ENCODE data around the gene MSI1. TPM values are rescaled to one million over a fixed set of nuclear protein-coding genes. Genes with fewer than 3 reads are reported as not detected.

The MSI1 gene
- total and polyA plus RNA-seq, 2 experiments from 2014 or later = 12.8 to 16.9 TPM

DNA sequence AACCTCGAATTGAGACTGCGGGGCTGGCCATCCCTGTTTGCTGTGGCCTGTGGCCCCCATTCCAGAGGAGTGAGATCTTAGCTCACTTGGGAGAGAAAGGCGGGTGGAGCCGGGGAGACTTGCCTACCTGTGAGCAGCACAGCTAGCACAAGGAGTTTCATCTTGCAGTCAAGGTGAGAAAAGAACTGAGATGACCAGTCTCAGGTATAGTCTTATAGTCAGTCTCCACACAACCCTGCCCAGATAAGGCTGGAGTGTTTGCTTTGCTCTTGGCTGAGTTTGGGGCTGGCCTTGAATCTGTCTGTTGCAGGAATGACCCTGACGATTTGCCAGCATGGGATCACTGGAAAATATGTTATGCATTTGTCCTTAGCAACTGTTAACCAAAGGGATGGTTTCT is 41.4 kb downstream of the MSI1 start, which contains the start of gene PLA2G1B (continued):
- TF ChIP-seq, protein P1, sequence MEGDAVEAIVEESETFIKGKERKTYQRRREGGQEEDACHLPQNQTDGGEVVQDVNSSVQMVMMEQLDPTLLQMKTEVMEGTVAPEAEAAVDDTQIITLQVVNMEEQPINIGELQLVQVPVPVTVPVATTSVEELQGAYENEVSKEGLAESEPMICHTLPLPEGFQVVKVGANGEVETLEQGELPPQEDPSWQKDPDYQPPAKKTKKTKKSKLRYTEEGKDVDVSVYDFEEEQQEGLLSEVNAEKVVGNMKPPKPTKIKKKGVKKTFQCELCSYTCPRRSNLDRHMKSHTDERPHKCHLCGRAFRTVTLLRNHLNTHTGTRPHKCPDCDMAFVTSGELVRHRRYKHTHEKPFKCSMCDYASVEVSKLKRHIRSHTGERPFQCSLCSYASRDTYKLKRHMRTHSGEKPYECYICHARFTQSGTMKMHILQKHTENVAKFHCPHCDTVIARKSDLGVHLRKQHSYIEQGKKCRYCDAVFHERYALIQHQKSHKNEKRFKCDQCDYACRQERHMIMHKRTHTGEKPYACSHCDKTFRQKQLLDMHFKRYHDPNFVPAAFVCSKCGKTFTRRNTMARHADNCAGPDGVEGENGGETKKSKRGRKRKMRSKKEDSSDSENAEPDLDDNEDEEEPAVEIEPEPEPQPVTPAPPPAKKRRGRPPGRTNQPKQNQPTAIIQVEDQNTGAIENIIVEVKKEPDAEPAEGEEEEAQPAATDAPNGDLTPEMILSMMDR (conservative IDR thresholded peaks at IDR 0.05; ENCODE audit: low read depth in 2 of 2) = no peak

DNA sequence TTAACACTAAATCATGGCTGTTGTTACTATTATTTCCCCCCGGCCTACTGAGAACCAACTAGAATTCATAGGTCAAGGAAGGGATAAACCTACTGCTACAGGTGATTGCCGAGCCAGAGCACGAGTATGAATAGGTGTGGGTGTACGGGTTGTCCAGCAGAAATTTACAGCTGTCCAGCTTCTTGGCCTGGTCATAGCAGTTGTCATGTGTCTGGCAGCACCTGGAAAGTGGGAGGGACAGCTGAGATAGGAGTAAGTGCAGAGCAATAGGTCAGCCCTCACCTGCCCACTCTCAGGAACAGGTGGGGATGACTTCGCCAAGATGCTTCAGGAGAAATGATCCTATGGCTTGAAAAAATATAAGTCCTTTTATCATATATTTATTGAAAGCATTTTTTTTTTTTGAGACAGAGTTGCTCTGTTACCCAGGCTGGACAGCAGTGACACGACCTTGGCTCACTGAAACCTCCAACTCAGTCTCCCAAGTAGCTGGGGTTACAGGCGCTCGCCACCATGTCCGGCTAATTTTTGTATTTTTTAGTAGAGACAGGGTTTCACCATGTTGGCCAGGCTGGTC is 44.0 kb downstream of the MSI1 start:
- no peak overlapping the region for H3K4me3 Mint-ChIP-seq
- ATAC-seq (no peak), DNase-seq (ENCODE audit: low spot score) (no peak)
- no peaks in the 10 kb centered on the region for H3K9me3 Mint-ChIP-seq
- H3K36me3 ChIP-seq (ENCODE audit: insufficient read depth) = no peaks in the 10 kb centered on the region
- no peaks in the 10 kb centered on the region for H3K36me3 Mint-ChIP-seq (ENCODE audit: low read depth)
- H3K79me2 ChIP-seq (replicated peaks; ENCODE audit: insufficient read depth) = no peaks in the 10 kb centered on the region
- no peak overlapping the region for H3K4me3 ChIP-seq
- no peaks in the 10 kb centered on the region for H3K9me2 ChIP-seq (ENCODE audit: insufficient read depth)
- H3K27ac ChIP-seq (ENCODE audit: low read depth) = no peak overlapping the region
- no peaks in the 10 kb centered on the region for H4K20me1 ChIP-seq (replicated peaks; ENCODE audit: insufficient read depth)
- H3K4me2 ChIP-seq = no peak overlapping the region
- H3K4me1 Mint-ChIP-seq = peaks cover 4% of the 10 kb centered on the region; the same call in 2 of the 3 replicates
- no peaks in the 10 kb centered on the region for H3F3A ChIP-seq (replicated peaks; ENCODE audit: low read depth)
- no peaks in the 10 kb centered on the region for H3K27me3 ChIP-seq (ENCODE audit: insufficient read depth)
- H3K27me3 Mint-ChIP-seq (ENCODE audit: insufficient read depth, low read depth, poor library complexity) = peaks cover 10% of the 10 kb centered on the region
- no peak overlapping the region for H2AFZ ChIP-seq
- no peak overlapping the region for H3K27ac Mint-ChIP-seq
- no peaks in the 10 kb centered on the region for H3K4me1 ChIP-seq (ENCODE audit: insufficient read depth)
- no peak for TF ChIP-seq ZNF114 (CRISPR knock-in tag; IDR thresholded peaks at IDR 0.05)
- no peak for TF ChIP-seq JUNB (IDR thresholded peaks at IDR 0.05; ENCODE audit: unreplicated experiment)
- TF ChIP-seq, protein P1 (conservative IDR thresholded peaks at IDR 0.05; ENCODE audit: low read depth in 2 of 2) = no peak
- TF ChIP-seq, protein P2, sequence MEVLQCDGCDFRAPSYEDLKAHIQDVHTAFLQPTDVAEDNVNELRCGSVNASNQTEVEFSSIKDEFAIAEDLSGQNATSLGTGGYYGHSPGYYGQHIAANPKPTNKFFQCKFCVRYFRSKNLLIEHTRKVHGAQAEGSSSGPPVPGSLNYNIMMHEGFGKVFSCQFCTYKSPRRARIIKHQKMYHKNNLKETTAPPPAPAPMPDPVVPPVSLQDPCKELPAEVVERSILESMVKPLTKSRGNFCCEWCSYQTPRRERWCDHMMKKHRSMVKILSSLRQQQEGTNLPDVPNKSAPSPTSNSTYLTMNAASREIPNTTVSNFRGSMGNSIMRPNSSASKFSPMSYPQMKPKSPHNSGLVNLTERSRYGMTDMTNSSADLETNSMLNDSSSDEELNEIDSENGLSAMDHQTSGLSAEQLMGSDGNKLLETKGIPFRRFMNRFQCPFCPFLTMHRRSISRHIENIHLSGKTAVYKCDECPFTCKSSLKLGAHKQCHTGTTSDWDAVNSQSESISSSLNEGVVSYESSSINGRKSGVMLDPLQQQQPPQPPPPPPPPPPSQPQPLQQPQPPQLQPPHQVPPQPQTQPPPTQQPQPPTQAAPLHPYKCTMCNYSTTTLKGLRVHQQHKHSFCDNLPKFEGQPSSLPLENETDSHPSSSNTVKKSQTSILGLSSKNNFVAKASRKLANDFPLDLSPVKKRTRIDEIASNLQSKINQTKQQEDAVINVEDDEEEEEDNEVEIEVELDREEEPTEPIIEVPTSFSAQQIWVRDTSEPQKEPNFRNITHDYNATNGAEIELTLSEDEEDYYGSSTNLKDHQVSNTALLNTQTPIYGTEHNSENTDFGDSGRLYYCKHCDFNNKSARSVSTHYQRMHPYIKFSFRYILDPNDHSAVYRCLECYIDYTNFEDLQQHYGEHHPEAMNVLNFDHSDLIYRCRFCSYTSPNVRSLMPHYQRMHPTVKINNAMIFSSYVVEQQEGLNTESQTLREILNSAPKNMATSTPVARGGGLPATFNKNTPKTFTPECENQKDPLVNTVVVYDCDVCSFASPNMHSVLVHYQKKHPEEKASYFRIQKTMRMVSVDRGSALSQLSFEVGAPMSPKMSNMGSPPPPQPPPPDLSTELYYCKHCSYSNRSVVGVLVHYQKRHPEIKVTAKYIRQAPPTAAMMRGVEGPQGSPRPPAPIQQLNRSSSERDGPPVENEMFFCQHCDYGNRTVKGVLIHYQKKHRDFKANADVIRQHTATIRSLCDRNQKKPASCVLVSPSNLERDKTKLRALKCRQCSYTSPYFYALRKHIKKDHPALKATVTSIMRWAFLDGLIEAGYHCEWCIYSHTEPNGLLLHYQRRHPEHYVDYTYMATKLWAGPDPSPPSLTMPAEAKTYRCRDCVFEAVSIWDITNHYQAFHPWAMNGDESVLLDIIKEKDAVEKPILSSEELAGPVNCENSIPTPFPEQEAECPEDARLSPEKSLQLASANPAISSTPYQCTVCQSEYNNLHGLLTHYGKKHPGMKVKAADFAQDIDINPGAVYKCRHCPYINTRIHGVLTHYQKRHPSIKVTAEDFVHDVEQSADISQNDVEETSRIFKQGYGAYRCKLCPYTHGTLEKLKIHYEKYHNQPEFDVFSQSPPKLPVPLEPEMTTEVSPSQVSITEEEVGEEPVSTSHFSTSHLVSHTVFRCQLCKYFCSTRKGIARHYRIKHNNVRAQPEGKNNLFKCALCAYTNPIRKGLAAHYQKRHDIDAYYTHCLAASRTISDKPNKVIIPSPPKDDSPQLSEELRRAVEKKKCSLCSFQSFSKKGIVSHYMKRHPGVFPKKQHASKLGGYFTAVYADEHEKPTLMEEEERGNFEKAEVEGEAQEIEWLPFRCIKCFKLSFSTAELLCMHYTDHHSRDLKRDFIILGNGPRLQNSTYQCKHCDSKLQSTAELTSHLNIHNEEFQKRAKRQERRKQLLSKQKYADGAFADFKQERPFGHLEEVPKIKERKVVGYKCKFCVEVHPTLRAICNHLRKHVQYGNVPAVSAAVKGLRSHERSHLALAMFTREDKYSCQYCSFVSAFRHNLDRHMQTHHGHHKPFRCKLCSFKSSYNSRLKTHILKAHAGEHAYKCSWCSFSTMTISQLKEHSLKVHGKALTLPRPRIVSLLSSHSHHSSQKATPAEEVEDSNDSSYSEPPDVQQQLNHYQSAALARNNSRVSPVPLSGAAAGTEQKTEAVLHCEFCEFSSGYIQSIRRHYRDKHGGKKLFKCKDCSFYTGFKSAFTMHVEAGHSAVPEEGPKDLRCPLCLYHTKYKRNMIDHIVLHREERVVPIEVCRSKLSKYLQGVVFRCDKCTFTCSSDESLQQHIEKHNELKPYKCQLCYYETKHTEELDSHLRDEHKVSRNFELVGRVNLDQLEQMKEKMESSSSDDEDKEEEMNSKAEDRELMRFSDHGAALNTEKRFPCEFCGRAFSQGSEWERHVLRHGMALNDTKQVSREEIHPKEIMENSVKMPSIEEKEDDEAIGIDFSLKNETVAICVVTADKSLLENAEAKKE (CRISPR knock-in tag; IDR thresholded peaks at IDR 0.05) = no peak
- no peak for TF ChIP-seq NANOG (IDR thresholded peaks at IDR 0.05; ENCODE audit: borderline replicate concordance)
- TF ChIP-seq ZNF331 (CRISPR knock-in tag; IDR thresholded peaks at IDR 0.05; ENCODE audit: low read depth) = no peak
- no peak for TF ChIP-seq STAT1 (IDR thresholded peaks at IDR 0.05; ENCODE audit: unreplicated experiment)
- TF ChIP-seq EZH2phosphoT487 (IDR thresholded peaks at IDR 0.05; ENCODE audit: unreplicated experiment) = no peak
- TF ChIP-seq EZH2 (IDR thresholded peaks at IDR 0.05; ENCODE audit: low read depth, unreplicated experiment) = no peak
- no peak for TF ChIP-seq POLR2AphosphoS5 (IDR thresholded peaks at IDR 0.05; ENCODE audit: low read depth)
- TF ChIP-seq, protein P3, sequence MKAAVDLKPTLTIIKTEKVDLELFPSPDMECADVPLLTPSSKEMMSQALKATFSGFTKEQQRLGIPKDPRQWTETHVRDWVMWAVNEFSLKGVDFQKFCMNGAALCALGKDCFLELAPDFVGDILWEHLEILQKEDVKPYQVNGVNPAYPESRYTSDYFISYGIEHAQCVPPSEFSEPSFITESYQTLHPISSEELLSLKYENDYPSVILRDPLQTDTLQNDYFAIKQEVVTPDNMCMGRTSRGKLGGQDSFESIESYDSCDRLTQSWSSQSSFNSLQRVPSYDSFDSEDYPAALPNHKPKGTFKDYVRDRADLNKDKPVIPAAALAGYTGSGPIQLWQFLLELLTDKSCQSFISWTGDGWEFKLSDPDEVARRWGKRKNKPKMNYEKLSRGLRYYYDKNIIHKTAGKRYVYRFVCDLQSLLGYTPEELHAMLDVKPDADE (IDR thresholded peaks at IDR 0.05) = no peak
